ENCODE measurements around the gene EYA2.

DNA sequence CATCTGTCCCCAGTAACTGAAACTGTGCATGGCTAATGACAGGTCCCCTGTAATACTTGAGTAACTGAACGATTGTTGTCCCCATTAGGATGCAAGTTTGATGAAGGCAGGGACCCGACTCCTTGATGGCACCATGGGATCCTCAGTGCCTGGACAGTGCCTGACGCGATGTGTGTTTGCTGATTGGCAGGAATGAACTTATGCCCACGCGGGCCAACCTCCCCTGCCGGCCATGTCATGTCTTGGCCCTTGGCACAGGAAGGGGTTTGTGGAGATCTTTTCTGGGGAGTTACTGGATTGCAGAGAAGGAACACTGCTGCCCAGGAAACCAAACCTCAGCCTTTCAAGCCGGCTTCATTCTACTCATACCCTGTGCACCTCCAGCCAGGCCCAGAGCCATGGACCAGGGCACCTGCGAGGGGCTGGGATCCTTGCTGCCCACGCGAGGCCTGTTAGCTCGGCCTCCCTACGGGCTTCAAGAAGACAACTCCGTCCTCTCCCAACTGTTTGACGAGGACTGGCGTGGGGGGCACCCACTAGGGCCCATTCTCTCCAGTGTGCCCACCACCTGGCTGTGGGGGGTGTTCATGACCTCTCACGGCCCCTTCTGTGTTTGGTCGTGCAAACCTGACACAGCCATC lies 314.0 kb downstream of the EYA2 start:
- TF ChIP-seq, protein P1, sequence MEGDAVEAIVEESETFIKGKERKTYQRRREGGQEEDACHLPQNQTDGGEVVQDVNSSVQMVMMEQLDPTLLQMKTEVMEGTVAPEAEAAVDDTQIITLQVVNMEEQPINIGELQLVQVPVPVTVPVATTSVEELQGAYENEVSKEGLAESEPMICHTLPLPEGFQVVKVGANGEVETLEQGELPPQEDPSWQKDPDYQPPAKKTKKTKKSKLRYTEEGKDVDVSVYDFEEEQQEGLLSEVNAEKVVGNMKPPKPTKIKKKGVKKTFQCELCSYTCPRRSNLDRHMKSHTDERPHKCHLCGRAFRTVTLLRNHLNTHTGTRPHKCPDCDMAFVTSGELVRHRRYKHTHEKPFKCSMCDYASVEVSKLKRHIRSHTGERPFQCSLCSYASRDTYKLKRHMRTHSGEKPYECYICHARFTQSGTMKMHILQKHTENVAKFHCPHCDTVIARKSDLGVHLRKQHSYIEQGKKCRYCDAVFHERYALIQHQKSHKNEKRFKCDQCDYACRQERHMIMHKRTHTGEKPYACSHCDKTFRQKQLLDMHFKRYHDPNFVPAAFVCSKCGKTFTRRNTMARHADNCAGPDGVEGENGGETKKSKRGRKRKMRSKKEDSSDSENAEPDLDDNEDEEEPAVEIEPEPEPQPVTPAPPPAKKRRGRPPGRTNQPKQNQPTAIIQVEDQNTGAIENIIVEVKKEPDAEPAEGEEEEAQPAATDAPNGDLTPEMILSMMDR (IDR thresholded peaks at IDR 0.05; ENCODE audit: extremely low read depth in 1 of 2, insufficient read depth in 1 of 2, low read depth in 1 of 2, low read length in 2 of 2), result no peak
- no peak for TF ChIP-seq EZH2 (IDR thresholded peaks at IDR 0.05; ENCODE audit: borderline replicate concordance, low read depth, low read length, severe bottlenecking)

Data from endothelial cell of umbilical vein (primary cell).